Measurements from ENCODE around the gene PTPN18.
"Not testable (repeated sequence)": the region's sequence is repeated elsewhere in the genome, so short reads cannot be mapped to it uniquely, and the experiment has no call there.

The PTPN18 gene

DNA sequence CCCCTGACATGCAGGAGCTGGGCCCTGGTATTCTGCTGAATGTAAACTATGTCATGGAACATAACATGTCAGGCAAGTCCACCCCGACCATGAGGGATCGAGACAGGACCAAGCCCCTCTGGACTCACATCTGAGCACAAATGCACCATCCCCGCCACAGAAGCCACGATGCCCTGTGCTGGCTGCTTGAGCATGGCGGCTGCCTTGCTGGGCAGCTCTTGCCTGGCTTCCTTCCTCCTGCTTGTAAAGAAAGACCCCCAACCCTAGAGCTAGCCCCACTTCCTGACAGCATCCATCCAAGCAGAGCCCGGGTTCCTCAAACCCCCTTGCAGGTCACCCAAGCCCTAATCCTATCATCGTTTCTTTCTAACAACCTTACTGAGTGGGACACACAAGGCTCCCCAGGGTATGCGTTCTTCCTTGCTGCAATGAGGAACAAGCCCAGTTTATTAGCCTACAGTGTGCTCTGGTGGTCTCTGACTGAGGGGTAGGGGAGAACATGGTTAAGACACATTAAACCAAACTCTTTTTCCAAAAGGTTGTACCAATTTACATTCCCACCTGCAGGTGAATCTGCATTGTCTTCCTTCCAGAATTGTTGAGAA lies 26.6 kb downstream of the PTPN18 start:
- DNase-seq (ENCODE audit: low read depth), result no peak

DNA sequence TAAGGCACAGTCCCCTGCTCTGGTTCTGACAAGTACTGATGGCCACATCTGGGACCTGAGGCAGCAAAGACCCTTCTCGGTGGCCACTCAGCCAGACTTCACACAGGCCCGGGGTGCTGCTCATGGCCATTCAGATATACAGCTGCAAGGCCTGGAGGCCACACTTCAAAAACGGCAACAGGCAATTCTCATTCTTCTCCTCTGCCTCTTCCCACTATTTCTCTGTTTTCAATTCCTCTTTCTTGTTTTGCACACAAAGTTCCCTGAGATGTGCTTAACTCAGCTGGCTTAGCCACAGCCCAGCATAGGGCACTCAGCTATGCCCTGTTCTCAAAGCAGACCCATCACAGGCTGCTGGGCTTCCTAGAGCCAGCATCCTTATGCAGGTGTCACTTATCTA lies 29.9 kb downstream of the PTPN18 start:
- DNase-seq (ENCODE audit: low read depth), result no peak

- DNase-seq (ENCODE audit: low read depth), result no peak
These were observed 31.2 kb downstream of the PTPN18 start for GRCh38 chr2:130387071-130387400.

DNA sequence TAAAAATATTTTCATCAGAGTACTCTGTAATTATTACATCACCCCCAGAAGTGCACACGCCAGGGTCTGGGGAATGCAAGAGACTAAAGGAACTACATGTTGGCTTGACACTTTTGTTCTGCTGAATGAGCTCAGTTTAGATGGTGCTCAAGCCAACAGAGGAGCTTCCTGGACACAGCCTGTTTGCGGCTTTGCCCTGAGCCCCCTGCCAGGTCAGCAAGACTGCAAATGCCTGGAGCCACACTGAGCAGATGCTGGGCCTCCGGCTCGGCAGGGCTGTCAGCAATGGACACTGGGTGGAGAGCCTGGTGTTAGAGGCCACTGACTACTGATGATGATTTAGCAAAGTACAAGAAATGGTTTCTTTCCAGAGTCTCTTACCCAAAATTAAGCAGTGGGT lies 31.9 kb downstream of the PTPN18 start:
- no peak for DNase-seq (ENCODE audit: low read depth)

- DNase-seq (ENCODE audit: low read depth), result no peak
These were observed 32.5 kb downstream of the PTPN18 start for GRCh38 chr2:130388221-130388907.

DNA sequence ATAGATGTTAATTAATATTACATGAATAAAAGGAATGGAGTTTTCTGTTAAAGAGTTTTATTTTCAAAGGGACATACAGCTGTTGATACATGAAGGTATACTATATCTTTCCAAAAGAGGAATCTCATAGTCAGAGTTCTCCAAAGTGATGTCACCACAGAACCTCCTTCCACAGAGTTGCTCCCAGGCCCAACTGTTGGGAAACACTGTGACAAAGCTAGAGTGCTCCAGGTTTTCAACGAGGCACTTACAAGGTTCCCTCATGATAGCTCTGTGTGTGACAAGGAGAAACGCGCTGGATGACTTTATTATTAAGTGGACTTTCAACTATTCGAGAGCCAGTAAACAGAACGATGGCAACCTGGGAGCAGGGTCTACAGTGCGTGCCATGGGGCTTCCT lies 33.5 kb downstream of the PTPN18 start:
- no peak for DNase-seq (ENCODE audit: low read depth)

GRCh38 chr2:130389783-130390182 lies 33.9 kb downstream of the PTPN18 start:
- DNase-seq (ENCODE audit: low read depth), result no peak

DNA sequence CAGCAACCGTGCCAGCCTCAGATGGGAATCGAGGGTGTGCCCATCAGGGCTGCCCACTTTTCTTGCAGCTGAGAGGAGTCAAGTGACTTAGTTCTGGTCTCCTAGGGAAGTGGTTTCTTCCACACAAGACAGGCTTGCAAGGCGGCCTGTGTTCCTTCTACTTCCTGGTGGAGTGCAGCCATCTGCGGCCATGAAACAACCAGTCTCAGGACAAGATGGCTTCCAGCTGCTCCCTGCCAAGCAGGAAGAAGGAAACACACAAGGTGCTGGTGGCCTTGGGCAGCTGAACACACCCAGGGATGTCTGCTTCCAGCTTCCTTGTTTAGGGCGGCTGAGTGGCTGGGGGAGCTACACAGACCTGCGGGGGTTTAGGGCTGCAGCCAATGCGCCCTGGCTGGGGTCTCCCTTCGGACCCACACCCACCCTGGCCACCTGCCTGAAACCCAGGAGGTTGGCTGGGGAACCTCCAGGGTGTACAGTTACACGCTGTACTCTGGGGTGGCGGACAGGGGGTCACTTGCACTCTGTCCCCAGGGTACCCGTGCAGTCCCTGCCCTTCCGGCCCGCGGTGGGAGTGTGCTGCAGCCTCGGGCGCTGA lies 34.7 kb downstream of the PTPN18 start:
- DNase-seq (ENCODE audit: low read depth), result no peak

DNA sequence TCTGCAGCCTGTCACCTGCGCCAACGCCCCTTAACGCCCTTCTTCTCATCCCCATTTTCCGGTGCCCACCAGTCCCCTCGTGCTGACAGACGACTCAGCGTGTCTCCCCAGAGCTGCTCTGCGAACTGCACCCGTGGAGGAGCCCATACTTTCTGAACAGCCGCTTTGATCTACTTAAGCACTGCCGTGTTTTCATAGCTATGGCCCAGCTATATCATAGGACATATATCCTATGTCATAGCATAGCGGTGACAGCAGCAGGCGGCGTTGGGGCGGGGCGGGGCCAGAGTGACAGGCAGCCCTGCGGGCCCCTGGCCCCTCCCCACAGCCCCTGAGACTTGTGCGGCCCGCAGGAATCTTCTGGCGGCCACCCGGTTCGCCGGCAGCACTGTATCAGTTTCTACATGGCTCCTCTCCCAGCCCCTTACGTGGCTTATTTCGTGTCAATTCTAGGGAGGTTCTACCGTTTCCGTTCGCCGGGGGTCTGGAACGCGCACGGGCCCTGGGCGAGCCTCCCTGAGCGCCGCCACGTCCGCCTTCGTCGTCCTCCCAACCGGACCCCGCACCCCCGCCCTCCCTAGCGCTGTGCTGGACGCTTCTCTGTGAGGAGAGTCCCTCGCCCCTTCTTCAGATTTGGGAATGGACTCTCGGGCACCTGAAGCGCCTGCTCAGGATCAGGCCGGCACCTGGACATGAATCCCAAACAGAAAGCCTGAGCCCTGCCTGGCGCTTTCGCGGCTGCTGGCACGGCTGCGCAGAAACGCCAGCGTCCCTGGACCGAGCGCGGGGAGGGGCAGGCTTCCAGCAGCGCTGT lies 35.4 kb downstream of the PTPN18 start:
- DNase-seq (ENCODE audit: low read depth), result no peak

DNA sequence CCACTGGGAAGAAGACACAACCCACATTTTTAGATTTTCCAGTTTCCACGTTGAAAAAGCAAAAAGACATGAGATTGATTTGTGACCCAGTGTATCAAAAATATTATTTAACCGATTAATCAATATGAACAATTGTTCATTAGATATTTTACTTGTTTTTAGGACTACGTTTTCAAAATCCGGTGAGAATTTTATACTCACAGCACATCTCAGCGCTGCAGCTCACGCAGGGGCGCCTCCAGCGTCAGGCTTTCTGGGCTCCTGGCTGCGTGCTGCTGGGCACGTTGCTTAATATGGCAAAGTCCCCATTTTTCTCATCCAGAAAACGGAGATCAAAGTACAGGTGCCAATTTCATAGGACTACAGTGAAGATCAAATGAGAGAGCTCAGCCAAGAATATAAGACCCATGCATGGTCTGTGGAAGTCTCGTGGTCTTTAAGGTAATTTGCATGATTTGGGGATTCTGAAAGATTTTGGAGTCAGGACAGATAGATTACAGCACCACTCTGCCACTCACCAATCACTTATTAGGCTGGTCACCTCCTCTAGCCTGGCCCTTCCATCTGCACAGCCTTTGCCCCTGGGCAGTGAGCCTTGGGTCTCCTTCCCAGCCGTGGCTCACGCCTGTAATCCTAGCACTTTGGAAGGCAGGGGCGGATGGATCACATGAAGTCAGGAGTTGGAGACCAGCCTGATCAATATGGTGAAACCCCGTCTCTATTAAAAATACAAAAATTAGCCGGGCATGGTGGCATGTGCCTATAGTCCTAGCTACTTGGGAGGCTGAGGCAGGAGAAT lies 36.2 kb downstream of the PTPN18 start:
- no peak for DNase-seq (ENCODE audit: low read depth)

DNA sequence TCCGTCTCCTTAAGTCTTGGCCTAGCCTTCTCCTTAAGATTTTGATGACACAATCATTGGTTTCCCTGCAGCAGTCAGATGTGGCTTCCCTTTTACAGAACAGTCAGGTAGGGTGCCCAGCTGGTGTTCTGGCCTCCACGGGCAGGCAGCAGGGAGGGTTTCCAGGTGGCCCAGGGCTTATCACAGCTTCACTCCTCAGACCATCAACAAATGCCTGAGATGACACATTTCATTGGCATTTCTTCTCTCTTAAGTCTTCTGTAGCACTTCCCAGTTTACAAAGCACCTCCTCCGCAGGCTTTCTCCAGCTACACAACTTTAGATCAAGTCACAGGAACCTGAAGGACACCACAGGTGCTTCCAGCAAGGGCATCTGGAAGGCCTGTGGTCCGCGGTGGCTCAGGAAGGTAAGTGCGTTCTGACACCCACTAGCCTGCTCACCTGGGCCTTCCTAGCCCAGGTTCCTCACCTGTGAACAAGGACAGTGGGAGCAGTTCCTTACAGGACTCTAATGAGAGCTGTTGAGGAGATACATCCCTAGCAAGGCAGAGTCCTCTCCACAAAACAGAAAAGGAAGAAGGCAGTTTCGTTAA lies 37.6 kb downstream of the PTPN18 start:
- DNase-seq (ENCODE audit: low read depth), result no peak

DNA sequence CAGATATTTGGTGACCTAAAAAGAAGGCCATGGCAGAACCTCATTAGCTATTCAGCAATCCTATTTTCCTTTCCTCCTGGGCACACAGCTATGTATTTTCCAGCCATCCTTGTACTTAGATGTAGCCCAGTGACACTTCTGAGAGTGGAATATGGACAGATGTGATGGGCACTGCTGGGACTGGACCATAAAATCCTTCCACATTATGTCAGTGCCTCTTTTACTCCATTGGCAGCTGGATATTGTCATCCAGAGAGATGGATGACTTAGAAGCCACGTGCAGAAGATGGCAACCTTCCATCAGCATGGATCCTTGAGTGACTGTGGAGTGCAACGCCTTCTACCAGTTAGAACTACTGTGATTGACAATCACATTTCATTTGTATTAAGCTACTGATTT lies 50.4 kb downstream of the PTPN18 start:
- not testable (repeated sequence) for DNase-seq (ENCODE audit: low read depth)

- not testable (repeated sequence) for DNase-seq (ENCODE audit: low read depth)
These were observed 60.8 kb downstream of the PTPN18 start for GRCh38 chr2:130416693-130417092.

GRCh38 chr2:130418845-130419244 lies 63.0 kb downstream of the PTPN18 start:
- not testable (repeated sequence) for DNase-seq (ENCODE audit: low read depth)

All from activated gamma-delta T cell treated with anti-CD3 and anti-CD28 coated beads, Interleukin-2, amount 50 U/mL, for 16 hours (primary cell).